K562 (cell line): Measurements from ENCODE around the gene LGALS3BP. TPM values are rescaled to one million over a fixed set of nuclear protein-coding genes. Genes with fewer than 3 reads are reported as not detected.

Source experiments
- ATAC-seq: fragments of 200-7000 bp; cut with Tn5 transposase; 3 replicates; pipeline ENCODE4 v1.9.1; 2020; ENCODE audit warnings: moderate library complexity
- BruUV-seq: library from RNA; stranded (reverse); fragments of 400-500 nt; replicated peaks from 2 replicates; lab custom pipeline; 2021; lab: Mats Ljungman, UMichigan
- CTCF ChIA-PET: fragments of 300-600 bp; formaldehyde crosslinking; extraction: SDS; loops from one replicate; lab custom pipeline; 2021; ENCODE audit warnings: low intra/inter-chr PET ratio; lab: Yijun Ruan, JAX
- POLR2A ChIA-PET: fragments of 300-600, 350-650 bp; sonication (Branson Sonifier 250); formaldehyde crosslinking; extraction: SDS; loops from one replicate; lab custom pipeline; 2021; ENCODE audit warnings: antibody characterized with exemption, inconsistent platforms; lab: Yijun Ruan, JAX
- DNase-seq, 4 experiments: peaks; one replicate each; pipeline versions ENCODE4 v3.0.0 to v3.0.0-alpha.2; 2011 to 2018; ENCODE audit warnings: low spot score in 3 of 4, mixed read lengths in 3 of 4; ENCODE audit errors: extremely low read depth in 1 of 4
- FAIRE-seq: peaks from 2 replicates; lab custom pipeline; 2011; peaks lifted over from hg19 to GRCh38; lab: Jason Lieb, UNC
- H2AFZ ChIP-seq: 2 replicates; pipeline ENCODE4 v1.6.0; 2011; ENCODE audit warnings: low read depth, low read length, control low read depth, inconsistent platforms
- H3K27ac ChIP-seq: fragments of 200-600 bp; 3 replicates; pipeline ENCODE4 v1.8.0; 2011; ENCODE audit warnings: low read depth, mild to moderate bottlenecking, control low read depth, inconsistent platforms, low read length, moderate library complexity, mixed read lengths; ENCODE audit errors: extremely low read depth
- H3K27me3 ChIP-seq, 2 experiments: fragments of 300-600 bp in 1 of 2; 2 replicates in 1 of 2; 3 replicates in 1 of 2; pipeline versions ENCODE4 v1.6.0 to v1.8.0; 2011; ENCODE audit warnings: inconsistent platforms in 2 of 2, low read length in 2 of 2, mild to moderate bottlenecking in 1 of 2, mixed read lengths in 1 of 2, moderate library complexity in 1 of 2; ENCODE audit not compliant: control insufficient read depth in 2 of 2, insufficient read depth in 2 of 2
- H3K36me3 ChIP-seq: fragments of 300-600 bp; 3 replicates; pipeline ENCODE4 v1.8.0; 2011; ENCODE audit warnings: mild to moderate bottlenecking, low read length, inconsistent platforms; ENCODE audit not compliant: control insufficient read depth, insufficient read depth
- H3K4me1 ChIP-seq, 2 experiments: fragments of 200-600 bp in 1 of 2; replicated peaks in 1 of 2; 2 replicates in 1 of 2; 3 replicates in 1 of 2; pipeline versions ENCODE4 v1.5.1 to v1.8.0; 2011; ENCODE audit warnings: inconsistent platforms in 2 of 2, low read length in 2 of 2, mild to moderate bottlenecking in 1 of 2, mixed read lengths in 1 of 2, moderate library complexity in 1 of 2; ENCODE audit not compliant: control insufficient read depth in 2 of 2, insufficient read depth in 2 of 2
- H3K4me2 ChIP-seq: 2 replicates; pipeline ENCODE4 v1.6.1; 2011; ENCODE audit warnings: low read length, control low read depth, inconsistent platforms, mixed read lengths; ENCODE audit not compliant: insufficient read depth
- H3K4me3 ChIP-seq: fragments of 200-600 bp; sonication (generic), shearing (Covaris generic); 2 replicates; pipeline ENCODE4 v1.5.1; 2016; ENCODE audit warnings: control low read depth, inconsistent platforms
- H3K79me2 ChIP-seq: fragments of 200-600 bp; 3 replicates; pipeline ENCODE4 v1.8.0; 2011; ENCODE audit warnings: low read length, inconsistent platforms; ENCODE audit not compliant: control insufficient read depth, insufficient read depth
- H3K9ac ChIP-seq, 2 experiments: 2 replicates each; pipeline versions ENCODE4 v1.6.0 to v1.6.1; 2011; ENCODE audit warnings: low read depth in 2 of 2, low read length in 2 of 2, control low read depth in 1 of 2, inconsistent platforms in 1 of 2, mild to moderate bottlenecking in 1 of 2, mixed read lengths in 1 of 2; ENCODE audit not compliant: insufficient read depth in 1 of 2
- H3K9me1 ChIP-seq: one replicate; pipeline ENCODE4 v1.6.0; 2011; ENCODE audit warnings: inconsistent platforms, mild to moderate bottlenecking, low read length, moderate library complexity; ENCODE audit not compliant: control insufficient read depth, insufficient read depth
- H3K9me3 ChIP-seq: replicated peaks from 2 replicates; pipeline ENCODE4 v1.5.1; 2011; ENCODE audit warnings: low read depth, low read length, inconsistent platforms; ENCODE audit not compliant: control insufficient read depth, insufficient read depth
- H4K20me1 ChIP-seq: replicated peaks from 2 replicates; pipeline ENCODE4 v1.6.1; 2011; ENCODE audit warnings: low read length, inconsistent platforms, mixed read lengths; ENCODE audit not compliant: control insufficient read depth, insufficient read depth
- ATF3 ChIP-seq, 2 experiments: fragments of 450-650 bp in 1 of 2; sonication (generic) in 1 of 2; formaldehyde crosslinking in 1 of 2; IDR thresholded peaks in 1 of 2; conservative IDR thresholded peaks in 1 of 2; 2 replicates each; pipeline versions ENCODE4 v1.6.1 to v1.8.1; 2016 to 2023; ENCODE audit warnings: mild to moderate bottlenecking in 2 of 2, moderate library complexity in 2 of 2, inconsistent platforms in 1 of 2, missing genetic modification reagents in 1 of 2
- C11orf30 ChIP-seq: fragments of 450-650 bp; IDR thresholded peaks from 2 replicates; pipeline ENCODE4 v1.6.1; 2016; ENCODE audit warnings: low read depth, mild to moderate bottlenecking
- DNMT1 ChIP-seq: fragments of 450-650 bp; IDR thresholded peaks from 2 replicates; pipeline ENCODE4 v1.6.1; 2016; ENCODE audit warnings: antibody characterized with exemption, mild to moderate bottlenecking
- NFIC ChIP-seq: fragments of 450-650 bp; IDR thresholded peaks from 2 replicates; pipeline ENCODE4 v1.6.1; 2017; ENCODE audit warnings: mild to moderate bottlenecking, inconsistent platforms
- RFX1 ChIP-seq: fragments of 450-650 bp; IDR thresholded peaks from 2 replicates; pipeline ENCODE4 v1.6.1; 2016; ENCODE audit warnings: mild to moderate bottlenecking, moderate library complexity
- SP1 ChIP-seq: sonication (generic); formaldehyde crosslinking; IDR thresholded peaks from 2 replicates; pipeline ENCODE4 v1.8.1; 2022; ENCODE audit warnings: mild to moderate bottlenecking, missing genetic modification reagents
- ZC3H11A ChIP-seq: IDR thresholded peaks from 2 replicates; pipeline ENCODE4 v1.6.1; 2012; ENCODE audit warnings: low read depth, low read length, improper control_type of control experiment
- ZKSCAN3 ChIP-seq: fragments of 250-450 bp; sonication (Bioruptor Pico); IDR thresholded peaks from 2 replicates; pipeline ENCODE4 v1.4.0; 2020
- ZNF12 ChIP-seq: sonication (generic); formaldehyde crosslinking; IDR thresholded peaks from 2 replicates; pipeline ENCODE4 v1.4.0; 2020; ENCODE audit warnings: mild to moderate bottlenecking, missing genetic modification reagents
- ZNF217 ChIP-seq: sonication (generic); formaldehyde crosslinking; IDR thresholded peaks from 2 replicates; pipeline ENCODE4 v1.8.0; 2022; ENCODE audit warnings: mild to moderate bottlenecking, missing genetic modification reagents
- ZNF584 ChIP-seq: fragments of 200-800 bp; sonication (Bioruptor generic); IDR thresholded peaks from 2 replicates; pipeline ENCODE4 v1.6.1; 2016; ENCODE audit warnings: low read depth, mild to moderate bottlenecking, missing genetic modification characterization, missing compliant biosample characterization
- WGBS: fragments of 100-300 bp; shearing (Covaris generic); methylation state at CpG from one replicate; pipeline ENCODE4 v1.1.6; 2016; ENCODE audit warnings: low coverage, mixed read lengths; ENCODE audit not compliant: insufficient coverage; ENCODE audit errors: missing lambda C conversion rate; 5-methylcytosine and 5-hydroxymethylcytosine counted together
- in situ Hi-C: fragments of 300-500 bp; cut with MboI; formaldehyde crosslinking; loops from 4 replicates; pipeline ENCODE4 v1.15.0; 2018; ENCODE audit warnings: inconsistent platforms, mixed read lengths
- intact Hi-C: fragments of 100-400 bp; cut with micrococcal nuclease; formaldehyde crosslinking; loops from 2 replicates; pipeline ENCODE4 v1.14.2; 2022
- polyA plus RNA-seq, 8 experiments: library from polyadenylated mRNA; depleted of rRNA in 4 of 8; stranded (reverse) in 5 of 8; unstranded in 3 of 8; fragments of >200 nt; fragmentation: Nextera tagmentation in 2 of 8; fragmentation: Illumina TruSeq in 1 of 8; extraction: Ambion mirVana in 2 of 8; extraction: Trizol in 1 of 8; gene quantifications; 2 replicates each; pipeline versions ENCODE4 v1.2.1 to v1.2.3, GENCODE V29; 2011 to 2014; ENCODE audit warnings: inconsistent platforms in 1 of 8, missing spikeins in 1 of 8
- total RNA-seq, 7 experiments: library from RNA; depleted of rRNA in 6 of 7; stranded (reverse); fragments of >200 nt in 6 of 7; fragmentation: Illumina TruSeq in 2 of 7; extraction: Trizol in 2 of 7; gene quantifications; 2 replicates each; pipeline versions ENCODE4 v1.2.1 to v1.2.3, GENCODE V29; 2011 to 2021; ENCODE audit warnings: low replicate concordance in 1 of 7

The LGALS3BP gene
- total and polyA plus RNA-seq, 9 of the 15 experiments (the other 6 are each of a cell fraction or from before 2014, with no cell fraction given) = 0.39 to 5.3 (median 3.2) TPM

DNA sequence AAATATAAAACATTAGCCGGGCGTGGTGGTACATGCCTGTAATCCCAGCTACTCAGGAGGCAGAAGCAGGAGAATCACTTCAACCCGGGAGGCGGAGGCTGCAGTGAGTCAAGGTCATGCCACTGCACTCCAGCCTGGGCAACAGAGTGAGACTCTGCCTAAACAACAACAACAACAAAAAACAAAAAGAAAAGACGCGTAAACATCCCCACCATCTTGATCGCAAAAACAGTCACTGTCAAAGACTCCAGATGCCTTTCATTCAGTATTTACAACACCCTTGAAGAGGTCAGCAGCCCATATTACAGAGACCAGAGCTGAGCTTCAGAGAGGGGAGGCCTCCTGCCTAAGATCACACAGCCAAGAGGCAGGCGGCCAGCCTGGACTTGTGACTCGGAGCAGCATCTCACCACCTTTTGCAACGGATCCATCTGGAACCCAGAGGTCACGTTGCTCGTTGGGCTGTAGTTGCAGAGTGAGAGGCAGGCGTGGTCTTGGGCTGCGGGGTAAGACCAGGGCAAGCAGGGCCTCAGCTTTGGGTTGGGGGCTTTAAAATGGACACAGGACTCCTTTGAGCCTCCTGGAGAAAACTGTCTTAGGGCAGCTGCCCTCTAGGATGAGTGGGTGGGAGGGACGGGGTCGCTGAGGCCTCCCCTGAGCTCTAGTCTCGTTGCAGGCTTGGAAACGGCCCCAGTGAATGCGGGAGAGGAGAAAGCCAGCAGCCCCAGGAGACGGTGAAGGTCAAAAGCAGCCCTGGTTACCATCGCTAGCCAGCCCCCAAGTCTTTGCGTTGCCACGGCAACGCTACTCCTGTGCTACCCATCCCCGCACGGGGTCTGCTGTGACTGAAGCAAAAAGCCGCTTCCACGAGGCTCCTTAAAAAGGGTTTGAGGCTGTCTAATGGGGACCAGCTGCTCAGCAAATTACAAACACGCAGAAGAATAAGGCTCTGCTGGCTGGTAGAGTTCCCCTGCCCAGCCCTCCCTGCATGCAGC, 26.1 kb downstream of the LGALS3BP start:
- Histone ChIP-seq H3K4me1 (peaks cover 4 to 6% of the 10 kb centered on the region in 2 experiments; a peak in 4 of 5 replicates), H4K20me1 (peaks cover 11% of the 10 kb centered on the region), H3K79me2 (no peaks in the 10 kb centered on the region), H3K36me3 (no peaks in the 10 kb centered on the region), H3K4me2 (no peak overlapping the region), H3K27me3 (peaks cover 58 to 90% of the 10 kb centered on the region in 2 experiments), H3K4me3 (no peak overlapping the region), H3K27ac (no peak overlapping the region), H3K9me3 (no peaks in the 10 kb centered on the region), H3K9me1 (no peaks in the 10 kb centered on the region), H2AFZ (no peak overlapping the region), H3K9ac (no peak overlapping the region)
- in situ Hi-C loops = no loop called here
- 3% methylated on average over 26 of the region's 29 CpGs for WGBS
- no peak for FAIRE-seq
- intact Hi-C loops = no loop called here
- TF ChIP-seq RFX1 = peak; percentile 51
- no peak for TF ChIP-seq ZNF12
- DNase-seq = no peak
- no peak for ATAC-seq
- POLR2A ChIA-PET = interaction anchor here (0.6 to 1.2 kb wide), 5 partner anchors 12 to 44 kb away, joined by 3 to 6 read pairs (median 3); no protein-coding TSS in a partner anchor
- no TSS peak for BruUV-seq
- CTCF ChIA-PET = no interaction called here

DNA sequence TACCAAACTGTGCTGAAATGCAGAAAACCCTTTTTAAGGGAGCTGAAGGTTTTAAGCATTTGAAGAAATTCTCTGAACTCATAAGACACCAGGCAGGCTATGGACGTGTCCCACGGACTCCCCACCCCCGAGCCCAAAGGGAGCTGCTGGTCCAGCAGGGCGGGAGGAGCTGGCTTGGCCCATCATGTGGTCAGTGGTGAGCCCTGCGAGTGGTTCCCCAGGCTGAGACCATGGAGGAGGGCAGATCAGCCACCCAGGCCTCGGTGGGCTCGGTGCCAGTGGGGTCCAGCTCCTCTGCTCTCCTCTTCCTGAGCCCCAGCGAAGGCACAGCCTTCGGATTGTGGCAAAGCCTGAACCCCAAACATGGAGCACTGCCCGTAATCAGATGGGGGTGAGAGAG, 27.0 kb downstream of the LGALS3BP start:
- Histone ChIP-seq H4K20me1 (peaks cover 7% of the 10 kb centered on the region; the same call in 1 of the 2 replicates), H3K79me2 (no peaks in the 10 kb centered on the region), H3K36me3 (no peaks in the 10 kb centered on the region), H2AFZ (no peak overlapping the region), H3K9me3 (no peaks in the 10 kb centered on the region), H3K4me3 (no peak overlapping the region), H3K9ac (peak overlapping the region in 1 of 2 experiments; percentile 47; a peak in 2 of 4 replicates), H3K9me1 (no peaks in the 10 kb centered on the region), H3K27ac (no peak overlapping the region), H3K4me2 (no peak overlapping the region), H3K27me3 (peaks cover 55 to 90% of the 10 kb centered on the region in 2 experiments), H3K4me1 (0 out of 5 replicates have a peak, but pooled peaks cover 0 to 2% of the 10 kb centered on the region in 2 experiments)
- DNase-seq (no peak), ATAC-seq (no peak), FAIRE-seq (no peak)
- no peak for TF ChIP-seq SP1 (CRISPR knock-in tag)
- TF ChIP-seq ZC3H11A = no peak
- no peak for TF ChIP-seq ZNF584 (CRISPR knock-in tag)
- TF ChIP-seq ATF3 (IDR thresholded peaks at IDR 0.05) = no peak
- TF ChIP-seq ATF3 (CRISPR knock-in tag; conservative IDR thresholded peaks at IDR 0.05) = no peak
- TF ChIP-seq ZKSCAN3 (CRISPR knock-in tag) = no peak
- no peak for TF ChIP-seq DNMT1
- no peak for TF ChIP-seq ZNF217 (CRISPR knock-in tag)
- no peak for TF ChIP-seq C11orf30
- no peak for TF ChIP-seq NFIC
- intact Hi-C loops (no loop called here), in situ Hi-C loops (no loop called here)
- BruUV-seq = no TSS peak
- CTCF ChIA-PET = no interaction called here
- POLR2A ChIA-PET = interaction anchor here (0.6 to 0.8 kb wide), 2 partner anchors 8 to 19 kb away, joined by 3 read pairs; no protein-coding TSS in a partner anchor
- WGBS = 5% methylated on average over 9 of the region's 10 CpGs
